Measurements from ENCODE around the gene ANXA6. TPM values are rescaled to one million over a fixed set of nuclear protein-coding genes. Genes with fewer than 3 reads are reported as not detected.
A peak's percentile ranks its signal among the peaks of the same experiment; 100 is the strongest.

Gene ANXA6
- polyA plus RNA-seq, 12 donors, result 239 to 380 (median 352) TPM; not detected in 1

DNA sequence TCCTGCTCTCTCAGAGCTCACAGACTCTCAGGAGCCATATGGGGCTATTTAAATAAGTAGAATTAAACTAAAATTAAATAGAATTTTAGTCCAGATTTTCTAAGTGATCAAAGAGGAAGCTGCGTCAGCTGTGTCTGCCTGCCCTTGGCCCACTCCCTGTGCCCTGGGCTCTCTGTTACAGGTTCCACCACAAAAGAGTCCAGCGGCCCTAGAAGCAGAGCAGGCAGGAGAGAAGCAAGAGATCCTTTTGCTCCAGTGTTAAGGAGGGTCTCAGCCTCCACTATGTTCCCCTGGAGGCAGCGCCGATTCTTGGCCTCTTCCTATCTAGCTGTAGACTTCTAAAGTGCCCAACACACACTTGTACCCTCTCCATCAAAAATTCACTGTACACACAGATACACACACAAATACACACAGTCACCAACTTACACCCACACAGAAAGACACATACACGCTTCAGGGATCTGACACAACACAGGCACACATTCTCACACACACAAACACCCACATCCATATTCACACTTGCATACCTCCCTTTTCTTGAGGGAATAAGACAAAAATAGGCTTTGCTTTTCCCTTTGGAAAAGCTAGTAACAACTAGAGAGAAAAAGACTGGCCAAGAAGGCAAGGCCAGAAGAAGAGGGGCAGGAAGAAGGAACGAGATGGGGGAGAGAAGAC is 71.2 kb downstream of the ANXA6 start:
- DNase-seq, result no peak

DNA sequence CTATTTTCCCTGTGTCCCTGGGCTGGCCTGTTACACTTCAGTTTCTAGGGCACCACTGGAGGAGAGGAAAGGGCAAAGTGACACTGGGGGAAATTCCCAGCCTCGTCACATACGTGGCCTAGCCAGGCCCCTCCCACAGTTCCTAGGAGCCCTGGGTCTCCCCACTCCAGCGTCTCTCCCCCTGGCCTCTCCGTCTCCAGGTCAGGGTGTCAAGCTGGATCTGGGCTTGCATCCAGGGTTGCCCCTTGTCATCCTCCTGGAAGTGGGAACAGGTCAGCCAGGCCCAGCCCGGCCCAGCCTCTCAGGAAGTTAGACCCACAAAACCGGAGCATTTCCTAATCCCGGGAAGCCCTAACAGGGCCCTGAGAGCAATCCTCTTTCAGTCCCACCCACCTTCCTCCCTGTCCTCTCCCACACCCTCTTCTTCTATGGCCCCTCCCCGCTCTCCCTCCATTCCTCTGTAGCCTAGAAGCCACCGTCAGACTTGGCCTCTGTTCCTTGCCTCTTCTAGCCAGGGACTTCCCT is 72.0 kb downstream of the ANXA6 start:
- DNase-seq, result no peak

DNA sequence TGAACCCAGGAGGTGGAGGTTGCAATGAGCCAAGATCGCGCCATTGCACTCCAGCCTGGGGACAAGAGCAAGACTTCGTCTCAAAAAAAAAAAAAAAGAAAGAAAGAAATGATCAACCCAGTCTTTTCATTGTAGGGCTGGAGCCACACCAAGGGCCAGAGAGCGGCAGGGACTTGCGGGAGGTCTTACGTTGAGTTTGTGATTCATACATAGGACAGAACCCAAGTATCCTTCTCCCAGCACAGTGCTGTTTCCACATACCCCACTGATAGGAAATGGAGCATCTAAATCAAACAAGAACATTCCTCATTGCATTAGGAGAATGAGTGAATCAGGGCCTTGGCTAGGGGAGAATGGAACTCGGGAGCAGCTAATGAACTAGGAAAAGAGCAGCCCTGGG is 73.2 kb downstream of the ANXA6 start:
- DNase-seq, result no peak

DNA sequence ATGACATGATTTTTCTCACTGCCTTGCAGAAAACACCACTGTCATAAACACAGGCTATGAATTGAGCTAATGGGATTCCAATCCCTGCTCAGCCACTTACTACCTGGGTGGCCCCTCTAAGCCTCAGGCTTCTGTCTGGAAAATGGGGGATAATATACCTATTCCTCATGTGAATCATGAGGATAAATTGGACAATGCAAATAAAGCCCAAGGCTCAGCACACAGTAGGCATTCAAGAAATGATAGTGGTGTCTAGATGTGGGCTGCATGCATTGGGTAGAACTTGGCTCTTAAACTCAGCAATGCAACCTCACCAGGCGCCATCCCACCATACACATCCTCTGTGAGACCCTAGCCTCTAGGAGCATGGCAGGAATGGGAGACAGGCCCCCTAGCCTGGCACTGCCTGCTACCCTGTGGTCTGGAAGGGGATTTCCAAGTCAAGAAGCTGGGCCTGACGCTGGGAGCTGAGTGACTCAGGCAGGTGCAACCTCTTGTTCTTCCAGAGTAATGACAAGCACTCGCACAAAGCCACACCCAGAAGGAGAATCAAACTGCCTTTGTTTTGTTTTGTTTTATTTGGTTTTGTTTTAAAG is 74.4 kb downstream of the ANXA6 start:
- DNase-seq, result no peak

DNA sequence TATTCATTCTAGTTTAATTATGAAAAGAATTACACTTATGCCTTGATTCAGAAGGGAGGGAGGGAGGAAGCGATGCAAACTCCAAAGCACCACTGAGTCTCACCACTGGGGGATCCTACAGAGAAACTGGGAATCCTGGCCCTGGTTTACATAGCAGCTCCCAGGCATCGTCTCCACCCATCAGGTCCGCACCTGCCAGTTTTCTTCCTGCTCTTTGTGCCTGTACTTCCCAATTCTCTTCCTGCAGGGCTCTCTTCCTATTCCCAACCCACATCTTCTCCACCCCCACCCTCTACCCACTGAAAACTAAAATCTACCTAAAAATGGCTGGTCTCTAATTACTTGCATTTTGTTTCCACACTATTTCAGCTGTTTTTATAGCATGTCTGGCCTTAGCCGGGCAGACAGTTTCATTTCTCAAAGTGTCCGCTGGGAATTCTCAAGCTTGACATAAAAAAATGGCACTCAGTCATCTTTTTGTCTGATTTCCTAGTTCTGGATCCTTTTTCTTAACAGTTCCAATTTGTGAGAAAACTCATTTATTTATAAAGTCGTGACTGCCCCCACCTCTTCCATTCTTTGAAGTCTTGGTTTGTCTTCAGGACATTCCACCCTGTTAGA is 75.2 kb downstream of the ANXA6 start:
- DNase-seq, result no peak

DNA sequence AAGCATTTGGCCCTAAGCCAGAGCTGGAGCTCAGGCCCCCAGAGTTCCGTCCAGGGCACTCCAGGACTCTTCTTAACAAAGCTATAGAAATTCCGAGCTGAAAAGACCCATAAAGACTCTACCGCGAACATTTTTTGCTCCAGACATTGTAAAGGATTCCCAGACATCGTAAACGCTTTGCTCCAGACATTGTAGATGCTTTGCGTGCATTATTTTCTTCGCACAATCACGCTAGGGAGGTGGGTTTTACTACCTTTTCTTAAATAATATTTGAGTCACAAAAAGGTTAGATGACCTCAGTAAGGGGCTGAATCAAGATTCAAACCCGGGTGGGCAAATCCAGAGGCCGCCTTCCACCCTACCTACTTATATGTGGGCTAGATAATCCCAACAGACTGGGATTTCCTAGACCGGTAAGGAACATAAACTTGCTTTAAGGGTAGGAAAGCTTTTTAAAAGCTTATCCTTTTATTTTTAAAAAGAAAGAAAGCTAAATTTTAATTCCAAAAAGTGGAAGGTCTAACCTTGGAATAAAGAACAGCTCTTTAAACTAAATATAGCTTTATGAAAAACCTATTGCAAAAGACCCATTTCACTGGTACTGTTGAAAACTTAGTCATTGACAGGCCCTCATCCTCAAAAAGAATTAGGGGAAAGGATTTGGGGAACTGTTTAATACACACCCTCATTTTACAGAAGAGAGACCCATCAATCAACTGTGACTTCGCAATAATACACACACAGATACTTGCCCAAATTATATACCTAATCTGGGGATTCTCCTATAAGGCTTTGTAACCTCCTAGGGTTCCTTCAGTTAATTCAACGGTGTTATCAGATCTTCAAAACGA is 75.9 kb downstream of the ANXA6 start:
- DNase-seq, result no peak

DNA sequence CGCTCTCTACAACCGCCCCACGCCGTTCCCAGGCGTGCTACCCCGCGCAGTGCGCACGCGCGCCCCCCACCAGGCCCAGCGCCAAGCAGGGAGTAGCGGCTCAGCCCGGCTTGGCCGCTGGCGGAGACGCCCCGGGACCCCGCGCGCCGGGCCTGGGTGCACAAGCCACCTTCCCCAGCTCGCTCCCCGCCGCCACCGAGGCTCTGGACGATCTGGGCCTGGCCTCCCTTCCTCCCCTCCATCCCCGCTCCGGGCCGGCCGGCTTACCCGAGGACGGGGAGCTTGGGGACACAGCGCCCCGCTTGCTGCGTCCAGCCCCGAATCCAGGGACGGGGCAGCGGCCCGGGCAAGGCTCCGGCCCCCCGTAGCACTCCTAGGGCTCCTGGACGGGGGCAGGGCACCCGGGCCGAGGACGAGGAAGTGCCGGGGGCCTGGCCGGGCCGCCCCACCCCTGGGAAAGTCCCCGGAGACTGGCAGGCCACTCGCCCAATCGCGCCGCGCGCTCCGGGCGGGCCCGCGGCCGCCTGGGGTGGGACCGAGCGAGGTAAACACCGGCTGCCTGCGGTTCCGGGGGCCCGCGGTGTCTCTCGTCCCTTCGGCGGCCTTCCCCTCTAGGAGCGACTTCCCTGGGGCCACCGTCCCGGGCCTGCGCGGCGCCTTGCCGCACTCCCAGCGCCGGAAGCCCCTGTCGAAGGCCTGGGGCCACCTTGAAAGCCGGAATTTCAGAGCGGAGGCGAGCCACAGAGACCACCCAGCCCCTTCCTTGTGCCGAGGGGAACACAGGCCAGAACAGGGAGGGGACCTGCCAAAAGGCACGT is 76.8 kb downstream of the ANXA6 start, which contains the start of gene TNIP1:
Gene TNIP1, minus strand, starts transcription at position 422 of the 818 bp plus-strand sequence. CDS start 15,939 bp downstream, outside the sequence.
- peak; percentile 93 for DNase-seq

DNA sequence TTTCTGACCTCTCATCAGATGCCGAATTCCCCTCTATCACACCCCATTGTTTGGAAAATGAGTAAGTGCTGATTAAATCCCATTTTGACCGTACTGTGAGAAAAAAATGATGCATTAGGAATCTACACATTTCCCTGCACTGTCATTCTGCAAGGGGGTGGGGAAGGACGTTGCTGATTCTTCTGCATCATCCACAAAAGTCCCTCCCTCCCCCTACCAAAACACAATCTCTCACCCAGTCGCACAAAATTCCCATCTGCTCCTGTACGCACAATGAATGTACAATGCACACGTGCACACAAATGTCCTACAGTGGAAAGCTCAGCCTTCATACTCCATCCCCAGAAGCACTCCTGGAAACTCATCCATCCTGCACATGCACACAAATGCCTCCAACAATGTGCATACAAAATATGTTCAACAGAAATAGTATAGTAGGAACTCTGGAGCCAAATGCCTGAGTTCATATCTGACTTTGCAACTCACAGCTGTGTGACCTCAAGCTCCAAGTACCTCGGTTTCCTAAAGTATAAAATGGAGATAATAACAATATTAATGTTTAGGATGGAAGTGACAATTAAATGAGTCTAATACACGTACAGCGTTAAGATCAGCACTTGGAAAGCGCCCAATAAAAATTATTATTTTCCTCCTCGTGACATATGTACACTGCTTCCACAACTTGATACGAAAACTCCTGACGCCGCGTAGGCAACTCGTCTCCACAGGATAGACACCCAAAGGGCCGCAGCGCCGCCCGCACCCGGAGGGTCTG is 77.6 kb downstream of the ANXA6 start:
- no peak for DNase-seq

DNA sequence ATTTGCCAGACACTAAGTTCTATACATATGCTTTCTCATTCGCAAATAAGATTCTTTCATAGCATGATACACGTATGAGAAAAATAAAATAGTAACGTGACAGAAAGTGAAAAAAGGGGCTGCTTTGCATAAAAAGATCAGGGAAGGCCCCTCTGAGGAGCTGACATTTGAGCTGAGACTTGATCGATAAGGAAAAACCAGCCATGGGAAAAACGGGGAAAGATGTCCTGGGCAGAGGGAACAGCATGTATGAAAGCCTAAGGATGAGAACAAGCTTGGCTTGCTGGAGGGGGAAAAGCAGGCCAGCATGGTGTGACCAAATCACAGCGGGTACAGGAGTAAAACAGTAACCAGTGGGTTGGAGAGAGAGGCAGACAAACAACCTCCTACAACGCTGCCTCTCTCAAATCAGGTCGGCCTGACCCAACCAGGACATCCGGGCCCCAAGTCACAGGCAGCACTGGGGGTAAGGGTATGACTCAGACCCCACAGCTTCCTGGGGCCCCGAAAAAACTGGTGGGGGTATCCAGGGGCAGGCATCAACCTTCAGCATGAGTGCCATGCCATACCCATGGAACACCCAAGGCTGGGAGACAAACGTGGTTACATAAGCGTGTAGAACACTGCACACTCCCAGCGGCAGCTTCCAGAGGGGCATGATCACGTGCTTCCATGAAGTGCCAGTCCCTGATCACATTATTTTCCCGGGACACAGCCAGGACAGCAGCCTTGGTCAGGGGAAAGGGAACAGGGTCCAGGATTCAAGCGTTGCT is 78.9 kb downstream of the ANXA6 start:
- no peak for DNase-seq

DNA sequence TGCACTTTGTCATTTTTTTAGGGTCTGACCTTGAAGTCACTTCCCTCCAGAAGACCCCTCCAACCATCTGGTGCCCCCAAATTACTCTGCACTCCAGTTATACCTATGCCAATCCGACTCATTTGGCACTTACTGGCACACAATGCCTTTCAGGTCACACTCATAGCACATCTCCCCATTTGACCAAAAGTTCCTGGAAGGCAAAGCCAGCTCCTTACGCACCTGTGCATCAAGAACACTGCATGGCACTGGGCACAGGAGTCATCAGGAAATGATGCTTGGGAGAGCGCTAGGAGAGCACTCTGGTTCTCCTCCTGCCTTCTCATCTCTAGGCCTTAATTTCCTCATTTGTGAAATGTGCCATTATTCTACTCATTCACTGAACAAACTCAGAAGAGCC is 79.6 kb downstream of the ANXA6 start:
- no peak for DNase-seq

DNA sequence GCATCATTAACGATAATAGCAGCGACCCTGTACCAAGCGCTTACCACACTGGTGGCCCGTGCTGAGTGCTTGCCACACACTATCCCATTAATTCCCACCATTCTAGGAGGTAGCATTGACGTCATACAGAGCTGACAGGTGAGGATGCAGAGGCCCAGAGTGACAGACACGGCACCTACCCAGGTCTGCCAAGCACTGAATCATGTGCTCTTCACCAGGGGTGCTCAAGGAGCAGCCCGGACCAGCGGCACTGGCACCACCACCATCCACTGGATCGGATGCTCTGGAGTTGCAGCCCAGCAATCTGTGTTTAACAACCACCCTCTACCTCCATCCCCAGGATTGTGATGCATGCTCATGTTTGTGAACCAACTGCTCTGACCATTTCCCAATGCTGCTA is 80.2 kb downstream of the ANXA6 start:
- DNase-seq, result no peak

DNA sequence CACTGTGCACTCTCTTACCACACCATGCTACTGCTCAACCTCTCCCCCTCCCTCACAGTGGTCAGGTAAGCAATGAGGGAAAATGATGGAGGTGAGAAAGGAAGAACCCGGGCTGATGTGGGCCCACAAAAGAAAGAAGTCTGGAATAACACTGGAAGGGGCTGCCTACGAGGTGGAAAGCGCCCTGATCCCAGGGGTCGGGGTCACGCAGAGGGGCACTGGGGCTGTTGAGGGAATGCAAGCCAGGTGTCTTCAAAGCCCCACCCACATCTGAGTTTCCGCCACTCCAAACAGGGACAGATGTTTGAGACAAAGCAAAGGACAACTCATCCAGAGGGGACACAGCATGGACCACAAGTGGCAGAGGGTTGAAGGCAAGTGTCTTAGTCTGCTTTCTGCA is 81.0 kb downstream of the ANXA6 start:
- DNase-seq, result no peak

DNA sequence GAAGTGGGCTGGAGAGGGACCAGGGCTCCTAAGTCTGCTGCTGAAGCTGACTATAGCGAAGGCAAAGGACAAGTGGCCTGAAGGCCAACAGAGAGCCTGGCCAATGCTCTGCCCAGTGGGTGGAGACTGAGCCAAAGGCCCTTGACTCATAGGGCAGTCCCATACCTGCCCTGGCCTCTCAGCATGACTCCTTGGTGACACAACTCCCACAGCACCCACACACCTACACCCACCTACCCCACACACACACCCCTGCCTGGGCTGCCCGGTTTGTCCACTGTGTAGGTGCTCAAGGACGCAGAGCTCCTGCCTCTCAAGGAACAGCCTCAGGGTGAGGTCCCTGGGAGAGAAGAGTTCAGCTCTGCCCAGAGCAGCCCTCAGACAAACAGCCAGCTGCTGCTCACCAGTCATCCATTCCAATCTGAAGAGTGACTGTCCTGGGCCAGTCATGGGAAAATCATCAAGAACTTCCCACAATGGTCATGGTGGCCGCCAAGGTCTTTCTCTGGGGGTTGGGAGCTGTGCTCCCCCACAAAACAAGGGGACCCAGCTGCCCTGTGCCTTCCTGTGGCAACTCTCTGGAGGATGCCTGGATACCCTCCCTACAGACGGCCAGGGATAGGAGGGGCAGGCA is 81.8 kb downstream of the ANXA6 start:
- no peak for DNase-seq

DNA sequence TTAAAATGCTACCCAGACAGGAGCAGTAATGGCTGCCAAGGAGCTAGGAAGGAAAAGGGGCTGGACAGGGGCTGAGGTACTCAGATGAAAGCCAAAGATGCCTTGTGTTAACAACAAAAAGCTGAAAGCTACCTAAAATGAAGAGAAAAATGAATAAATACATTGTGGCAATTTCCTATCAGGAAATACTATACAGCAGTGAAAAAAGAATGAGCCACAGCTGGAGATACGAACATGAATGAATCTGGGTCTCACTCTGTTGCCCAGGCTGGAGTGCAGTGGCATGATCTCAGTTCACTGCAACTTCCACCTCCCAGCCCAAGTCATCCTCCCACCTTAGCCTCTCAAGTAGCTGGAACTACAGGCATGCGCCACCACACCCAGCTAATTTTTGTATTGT is 83.0 kb downstream of the ANXA6 start:
- DNase-seq, result no peak

DNA sequence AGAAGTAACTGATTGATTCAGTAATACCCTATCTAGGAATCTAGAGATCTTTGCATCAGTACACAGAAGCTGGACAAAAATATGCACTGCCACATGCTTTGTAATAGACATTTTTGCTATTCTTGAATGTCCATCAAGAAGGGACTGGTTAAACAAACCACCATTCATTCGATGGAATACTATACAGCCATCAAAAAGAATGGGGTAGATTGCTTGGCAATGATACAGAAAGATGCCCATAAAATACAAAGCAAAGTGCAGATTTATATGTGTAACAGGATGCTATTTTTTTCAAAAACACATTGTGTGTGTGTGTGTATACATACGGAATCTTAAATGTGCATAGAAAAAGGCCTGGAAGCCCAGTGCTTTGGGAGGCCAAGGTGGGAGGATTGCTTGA is 84.3 kb downstream of the ANXA6 start:
- no peak for DNase-seq

DNA sequence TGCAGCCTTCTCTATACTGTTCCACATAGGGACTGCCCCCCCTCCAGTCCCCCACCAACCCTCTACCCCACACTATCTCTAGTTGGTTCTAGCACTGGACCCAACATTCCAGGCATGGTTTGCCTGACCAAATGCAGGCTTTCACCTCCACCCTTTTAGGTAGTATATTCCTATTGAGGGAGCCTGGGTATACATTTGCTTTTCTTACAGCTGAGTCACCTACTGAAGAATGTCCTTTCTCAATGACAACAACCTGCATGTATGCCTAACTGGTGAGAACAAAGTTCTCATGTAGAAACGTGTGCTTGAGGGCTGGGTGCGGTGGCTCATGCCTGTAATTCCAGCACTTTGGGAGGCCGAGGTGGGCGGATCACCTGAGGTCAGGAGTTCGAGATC is 85.0 kb downstream of the ANXA6 start:
- no peak for DNase-seq

DNA sequence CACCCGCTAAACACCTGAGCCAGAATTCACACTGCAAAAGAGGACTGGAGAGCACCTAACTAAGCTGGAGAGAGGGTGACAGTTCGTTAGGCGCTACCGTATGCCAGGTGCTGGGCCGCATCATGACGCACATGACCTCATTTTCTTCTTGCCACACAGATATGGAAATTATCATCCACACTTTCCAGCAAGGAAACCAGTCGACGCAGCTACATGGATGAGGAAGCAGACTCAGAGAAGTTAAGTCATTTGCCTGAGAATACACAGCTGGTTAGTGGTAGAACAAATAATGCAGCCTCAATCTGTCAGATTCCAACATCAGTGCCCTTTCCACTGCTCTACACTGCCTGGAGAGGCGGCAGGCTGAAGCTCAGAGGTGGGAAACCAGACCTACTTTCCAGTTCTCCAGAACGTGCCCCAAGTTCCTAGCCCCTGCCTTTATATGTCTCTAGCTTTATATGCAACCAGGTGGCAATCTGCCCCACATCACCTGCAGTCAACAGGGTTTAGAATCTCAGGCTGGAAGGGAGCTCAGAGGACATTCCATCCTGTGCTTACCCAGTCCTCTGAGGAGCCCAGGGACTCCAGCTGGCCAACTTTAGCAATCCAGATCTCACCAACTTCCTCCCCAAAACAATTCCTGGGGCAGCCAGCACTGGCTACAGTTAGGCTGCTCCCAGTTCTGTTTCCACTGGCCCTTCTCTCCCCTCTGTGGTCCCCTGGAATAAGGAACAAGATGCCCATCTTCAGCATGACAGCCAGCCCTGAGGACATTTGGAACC is 85.5 kb downstream of the ANXA6 start:
- DNase-seq, result no peak

DNA sequence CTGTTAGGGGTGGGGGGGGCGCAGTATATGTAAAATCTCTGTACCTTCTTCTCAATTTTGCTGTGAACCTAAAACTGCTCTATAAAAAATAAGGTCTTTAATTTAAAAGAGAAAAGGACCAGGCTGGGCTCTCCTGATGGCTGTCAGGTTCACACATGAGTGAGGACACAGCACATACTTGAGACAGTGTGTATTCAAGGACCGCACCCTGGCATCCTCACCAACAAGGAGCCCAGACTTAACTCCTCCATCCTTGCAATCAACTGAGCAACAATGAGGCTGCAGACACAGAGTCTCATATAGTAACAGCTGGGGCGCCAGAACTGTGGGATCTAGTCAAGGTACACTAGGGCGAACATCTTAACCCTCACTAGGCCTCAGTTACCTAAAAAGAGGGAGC is 86.6 kb downstream of the ANXA6 start:
- DNase-seq, result no peak

Measured in muscle of arm (tissue), 12 donors.